HCT116 (cell line): Measurements from ENCODE around the gene TMEM181. TPM values are rescaled to one million over a fixed set of nuclear protein-coding genes. Genes with fewer than 3 reads are reported as not detected.

Source experiments
- ATAC-seq: fragments of 200-7000 bp; cut with Tn5 transposase; 2 replicates; pipeline ENCODE4 v1.9.1; 2020; ENCODE audit warnings: mild to moderate bottlenecking, moderate library complexity
- BruUV-seq: library from RNA; stranded (reverse); fragments of 400-500 nt; replicated peaks from 2 replicates; lab custom pipeline; 2021; lab: Mats Ljungman, UMichigan
- CTCF ChIA-PET: fragments of 300-600 bp; sonication (Branson Sonifier 250); formaldehyde crosslinking; loops from one replicate; lab custom pipeline; 2021; ENCODE audit warnings: antibody characterized with exemption; lab: Charles Lee
- POLR2A ChIA-PET: fragments of 300-600, 350-600 bp; sonication (Branson Sonifier 250); formaldehyde crosslinking; loops from one replicate; lab custom pipeline; 2021; ENCODE audit warnings: antibody characterized with exemption; lab: Charles Lee
- RAD21 ChIA-PET, 2 experiments: fragments of 300-600 bp; sonication (Branson Sonifier 250); formaldehyde crosslinking; loops; one replicate each; lab custom pipeline; 2023; ENCODE audit warnings: low total read pairs in 2 of 2; ENCODE audit not compliant: uncharacterized antibody in 2 of 2, unreplicated experiment in 2 of 2, low non-redundant PET in 1 of 2; lab: Charles Lee
- DNase-seq: peaks from one replicate; pipeline ENCODE4 v3.0.0-alpha.2; 2010; ENCODE audit warnings: low read depth, low spot score
- H2AFZ ChIP-seq: fragments of 200-600 bp; shearing (Covaris generic), sonication (generic); 2 replicates; pipeline ENCODE4 v1.6.1; 2017; ENCODE audit warnings: low read depth, mixed run types, mixed read lengths, antibody characterized with exemption, low read length; ENCODE audit not compliant: poor library complexity, severe bottlenecking
- H3K27ac ChIP-seq: 2 replicates; pipeline ENCODE4 v1.5.1; 2012; ENCODE audit warnings: low read depth, low read length
- H3K27me3 ChIP-seq: fragments of 200-600 bp; sonication (generic); 2 replicates; pipeline ENCODE4 v1.6.1; 2016; ENCODE audit warnings: mixed run types, low read length, mixed read lengths; ENCODE audit not compliant: insufficient read depth
- H3K36me3 ChIP-seq, 2 experiments: fragments of 200-500 bp in 1 of 2; fragments of 200-600 bp in 1 of 2; sonication (Bioruptor generic) in 1 of 2; sonication (generic) in 1 of 2; 2 replicates each; pipeline versions ENCODE4 v1.5.1 to v1.6.1; 2014 to 2016; ENCODE audit warnings: low read length in 2 of 2, inconsistent platforms in 1 of 2, mixed read lengths in 1 of 2, mixed run types in 1 of 2; ENCODE audit not compliant: insufficient read depth in 2 of 2, control insufficient read depth in 1 of 2
- H3K4me1 ChIP-seq, 2 experiments: fragments of 200-600 bp in 1 of 2; sonication (generic) in 1 of 2; 2 replicates each; pipeline versions ENCODE4 v1.5.1 to v1.6.1; 2012 to 2017; ENCODE audit warnings: low read length in 2 of 2, inconsistent platforms in 1 of 2, mild to moderate bottlenecking in 1 of 2, mixed read lengths in 1 of 2, mixed run types in 1 of 2, moderate library complexity in 1 of 2; ENCODE audit not compliant: insufficient read depth in 2 of 2, control insufficient read depth in 1 of 2
- H3K4me2 ChIP-seq: fragments of 200-600 bp; sonication (generic); 2 replicates; pipeline ENCODE4 v1.6.1; 2017; ENCODE audit warnings: mixed run types, low read length, mixed read lengths
- H3K4me3 ChIP-seq, 2 experiments: fragments of 200-600 bp in 1 of 2; sonication (generic) in 1 of 2; replicated peaks in 1 of 2; 2 replicates each; pipeline ENCODE4 v1.5.1; 2011 to 2016; ENCODE audit warnings: low read length in 2 of 2, control low read depth in 1 of 2, low read depth in 1 of 2, mild to moderate bottlenecking in 1 of 2, mixed read lengths in 1 of 2, mixed run types in 1 of 2
- H3K79me2 ChIP-seq: fragments of 200-600 bp; sonication (generic); 2 replicates; pipeline ENCODE4 v1.6.1; 2017; ENCODE audit warnings: mild to moderate bottlenecking, mixed run types, low read length, moderate library complexity, mixed read lengths; ENCODE audit not compliant: insufficient read depth
- H3K9ac ChIP-seq: fragments of 200-600 bp; sonication (generic); 2 replicates; pipeline ENCODE4 v1.6.1; 2016; ENCODE audit warnings: low read length, mixed read lengths
- H3K9me2 ChIP-seq: fragments of 200-600 bp; sonication (generic), shearing (Covaris generic); 2 replicates; pipeline ENCODE4 v1.6.1; 2017; ENCODE audit warnings: mixed run types, mild to moderate bottlenecking, moderate library complexity; ENCODE audit not compliant: insufficient read depth
- H3K9me3 ChIP-seq, 2 experiments: fragments of 200-500 bp in 1 of 2; fragments of 200-600 bp in 1 of 2; sonication (Bioruptor generic) in 1 of 2; sonication (generic) in 1 of 2; 2 replicates each; pipeline ENCODE4 v1.6.1; 2014 to 2017; ENCODE audit warnings: low read length in 2 of 2, mixed read lengths in 2 of 2, inconsistent platforms in 1 of 2, low read depth in 1 of 2, mild to moderate bottlenecking in 1 of 2, mixed run types in 1 of 2, moderate library complexity in 1 of 2; ENCODE audit not compliant: control insufficient read depth in 1 of 2, insufficient read depth in 1 of 2
- H4K20me1 ChIP-seq: fragments of 200-600 bp; sonication (generic), shearing (Covaris generic); 2 replicates; pipeline ENCODE4 v1.6.1; 2017; ENCODE audit warnings: mixed run types, mild to moderate bottlenecking, moderate library complexity; ENCODE audit not compliant: insufficient read depth
- CBX3 ChIP-seq: IDR thresholded peaks from 2 replicates; pipeline ENCODE4 v1.6.1; 2012; ENCODE audit warnings: low read depth
- EGR1 ChIP-seq: IDR thresholded peaks from 2 replicates; pipeline ENCODE4 v1.6.1; 2012; ENCODE audit warnings: low read depth
- ELF1 ChIP-seq: IDR thresholded peaks from 2 replicates; pipeline ENCODE4 v1.6.1; 2012; ENCODE audit warnings: low read depth, borderline replicate concordance
- EZH2 ChIP-seq: fragments of 200-600 bp; sonication (generic); IDR thresholded peaks from 2 replicates; pipeline ENCODE4 v1.6.1; 2017; ENCODE audit warnings: antibody characterized with exemption, mixed run types
- JUND ChIP-seq: IDR thresholded peaks from 2 replicates; pipeline ENCODE4 v1.6.1; 2012
- POLR2AphosphoS5 ChIP-seq: IDR thresholded peaks from 2 replicates; pipeline ENCODE4 v1.6.1; 2011; ENCODE audit warnings: mild to moderate bottlenecking, low read depth, low read length, moderate library complexity
- RAD21 ChIP-seq: IDR thresholded peaks from 2 replicates; pipeline ENCODE4 v1.6.1; 2012; ENCODE audit warnings: low read depth, mild to moderate bottlenecking
- SIN3A ChIP-seq: IDR thresholded peaks from 2 replicates; pipeline ENCODE4 v1.6.1; 2012; ENCODE audit warnings: low read depth
- SP1 ChIP-seq: IDR thresholded peaks from 2 replicates; pipeline ENCODE4 v1.6.1; 2012; ENCODE audit warnings: low read depth
- SRF ChIP-seq: IDR thresholded peaks from 2 replicates; pipeline ENCODE4 v1.6.1; 2012; ENCODE audit warnings: low read depth
- TCF7L2 ChIP-seq: IDR thresholded peaks from 2 replicates; pipeline ENCODE4 v1.7.0; 2011; ENCODE audit warnings: borderline replicate concordance, inconsistent platforms; ENCODE audit not compliant: insufficient read depth, insufficient read length; ENCODE audit errors: extremely low read depth
- YY1 ChIP-seq: IDR thresholded peaks from 2 replicates; pipeline ENCODE4 v1.6.1; 2011; ENCODE audit warnings: low read length, low read depth, moderate library complexity, mild to moderate bottlenecking; ENCODE audit not compliant: insufficient replicate concordance; ENCODE audit errors: extremely low read depth
- ZFX ChIP-seq: fragments of 450-650 bp; IDR thresholded peaks from 2 replicates; pipeline ENCODE4 v1.6.1; 2017
- intact Hi-C: fragments of 100-400 bp; cut with micrococcal nuclease; formaldehyde crosslinking; loops from 2 replicates; pipeline ENCODE4 v1.10.0; 2022
- total RNA-seq: library from RNA; stranded (reverse); gene quantifications from one replicate; pipeline ENCODE4 v1.2.1, GENCODE V29; 2021; ENCODE audit not compliant: unreplicated experiment
- TF ChIP-seq, protein P1 (sequence below): IDR thresholded peaks from 2 replicates; pipeline ENCODE4 v1.6.1; 2012; ENCODE audit warnings: low read depth
- TF ChIP-seq, protein P2 (sequence below): IDR thresholded peaks from 2 replicates; pipeline ENCODE4 v1.6.1; 2012

The TMEM181 gene
- total RNA-seq, 1 experiment from 2014 or later: 34.4 TPM

GRCh38 chr6:158684311-158684710, 124.4 kb downstream of the TMEM181 start:
- Histone ChIP-seq H3K27ac (no peak overlapping the region), H3K79me2 (no peaks in the 10 kb centered on the region; the same call in 1 of the 2 replicates), H3K27me3 (no peaks in the 10 kb centered on the region), H3K4me2 (no peak overlapping the region), H3K36me3 (0 out of 4 replicates have a peak, but pooled peaks cover 0 to 5% of the 10 kb centered on the region in 2 experiments), H3K4me1 (peaks cover 13 to 18% of the 10 kb centered on the region in 2 experiments), H3K4me3 (no peak overlapping the region), H3K9ac (no peak overlapping the region), H3K9me3 (peaks cover 0 to 6% of the 10 kb centered on the region in 2 experiments; a peak in 1 of 4 replicates), H4K20me1 (no peaks in the 10 kb centered on the region), H2AFZ (no peak overlapping the region), H3K9me2 (no peaks in the 10 kb centered on the region)
- intact Hi-C loops: no loop called here
- POLR2A ChIA-PET: no interaction called here
- CTCF ChIA-PET: no interaction called here
- no peak for ATAC-seq
- DNase-seq: no peak
- RAD21 ChIA-PET: no interaction called here
- no TSS peak for BruUV-seq
- TF ChIP-seq, protein P1, sequence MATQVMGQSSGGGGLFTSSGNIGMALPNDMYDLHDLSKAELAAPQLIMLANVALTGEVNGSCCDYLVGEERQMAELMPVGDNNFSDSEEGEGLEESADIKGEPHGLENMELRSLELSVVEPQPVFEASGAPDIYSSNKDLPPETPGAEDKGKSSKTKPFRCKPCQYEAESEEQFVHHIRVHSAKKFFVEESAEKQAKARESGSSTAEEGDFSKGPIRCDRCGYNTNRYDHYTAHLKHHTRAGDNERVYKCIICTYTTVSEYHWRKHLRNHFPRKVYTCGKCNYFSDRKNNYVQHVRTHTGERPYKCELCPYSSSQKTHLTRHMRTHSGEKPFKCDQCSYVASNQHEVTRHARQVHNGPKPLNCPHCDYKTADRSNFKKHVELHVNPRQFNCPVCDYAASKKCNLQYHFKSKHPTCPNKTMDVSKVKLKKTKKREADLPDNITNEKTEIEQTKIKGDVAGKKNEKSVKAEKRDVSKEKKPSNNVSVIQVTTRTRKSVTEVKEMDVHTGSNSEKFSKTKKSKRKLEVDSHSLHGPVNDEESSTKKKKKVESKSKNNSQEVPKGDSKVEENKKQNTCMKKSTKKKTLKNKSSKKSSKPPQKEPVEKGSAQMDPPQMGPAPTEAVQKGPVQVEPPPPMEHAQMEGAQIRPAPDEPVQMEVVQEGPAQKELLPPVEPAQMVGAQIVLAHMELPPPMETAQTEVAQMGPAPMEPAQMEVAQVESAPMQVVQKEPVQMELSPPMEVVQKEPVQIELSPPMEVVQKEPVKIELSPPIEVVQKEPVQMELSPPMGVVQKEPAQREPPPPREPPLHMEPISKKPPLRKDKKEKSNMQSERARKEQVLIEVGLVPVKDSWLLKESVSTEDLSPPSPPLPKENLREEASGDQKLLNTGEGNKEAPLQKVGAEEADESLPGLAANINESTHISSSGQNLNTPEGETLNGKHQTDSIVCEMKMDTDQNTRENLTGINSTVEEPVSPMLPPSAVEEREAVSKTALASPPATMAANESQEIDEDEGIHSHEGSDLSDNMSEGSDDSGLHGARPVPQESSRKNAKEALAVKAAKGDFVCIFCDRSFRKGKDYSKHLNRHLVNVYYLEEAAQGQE: no peak
- TF ChIP-seq JUND (no peak), POLR2AphosphoS5 (no peak), TCF7L2 (no peak), SIN3A (no peak), SRF (no peak), RAD21 (no peak), ZFX (no peak), YY1 (no peak), EZH2 (no peak), CBX3 (no peak), SP1 (no peak), ELF1 (no peak), EGR1 (no peak)
- TF ChIP-seq, protein P2, sequence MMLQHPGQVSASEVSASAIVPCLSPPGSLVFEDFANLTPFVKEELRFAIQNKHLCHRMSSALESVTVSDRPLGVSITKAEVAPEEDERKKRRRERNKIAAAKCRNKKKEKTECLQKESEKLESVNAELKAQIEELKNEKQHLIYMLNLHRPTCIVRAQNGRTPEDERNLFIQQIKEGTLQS: no peak
